Activated naive CD4-positive, alpha-beta T cell treated with anti-CD3 and anti-CD28 coated beads, Interleukin-2, amount 10 ng/mL, durations not matched to agents 7 days and 5 days (primary cell): Measurements from ENCODE around the gene C3orf52.
A peak's percentile ranks its signal among the peaks of the same experiment; 100 is the strongest.

Source experiments
- CTCF ChIA-PET: fragments of 350-600 bp; sonication (Branson Sonifier 250); formaldehyde crosslinking; loops from one replicate; lab custom pipeline; 2021; ENCODE audit warnings: antibody characterized with exemption; lab: Charles Lee
- DNase-seq: peaks from one replicate; pipeline ENCODE4 v3.0.0-alpha.2; 2020
- H3K27ac Mint-ChIP-seq: one replicate; pipeline ENCODE4 v1.8.0; 2021; ENCODE audit warnings: mild to moderate bottlenecking, moderate library complexity, mixed read lengths
- H3K27me3 Mint-ChIP-seq: one replicate; pipeline ENCODE4 v1.8.0; 2021; ENCODE audit warnings: mild to moderate bottlenecking, mixed read lengths
- H3K36me3 Mint-ChIP-seq: one replicate; pipeline ENCODE4 v1.8.0; 2021; ENCODE audit warnings: mixed read lengths
- H3K4me1 Mint-ChIP-seq: one replicate; pipeline ENCODE4 v1.8.0; 2021; ENCODE audit warnings: mixed read lengths
- H3K4me3 Mint-ChIP-seq: one replicate; pipeline ENCODE4 v1.8.0; 2021; ENCODE audit warnings: mild to moderate bottlenecking, moderate library complexity, mixed read lengths
- H3K9me3 Mint-ChIP-seq: one replicate; pipeline ENCODE4 v1.8.0; 2021; ENCODE audit warnings: mixed read lengths

C3orf52 gene

GRCh38 chr3:112092496-112093179 lies 6.4 kb downstream of the C3orf52 start:
- Mint-ChIP-seq H3K36me3 (peaks cover 11% of the 10 kb centered on the region), H3K4me1 (peaks cover 48% of the 10 kb centered on the region), H3K9me3 (no peaks in the 10 kb centered on the region), H3K27me3 (peaks cover 4% of the 10 kb centered on the region), H3K27ac (peak overlapping the region; percentile 29), H3K4me3 (no peak overlapping the region)
- CTCF ChIA-PET: interaction anchor here (0.5 to 2.1 kb wide), 3 partner anchors 19 to 407 kb away, joined by 3 to 5 read pairs (median 4); partner anchors contain the start of gene BTLA
- no peak for DNase-seq

- Mint-ChIP-seq H3K27me3 (peaks cover 4% of the 10 kb centered on the region), H3K9me3 (no peaks in the 10 kb centered on the region), H3K36me3 (peaks cover 11% of the 10 kb centered on the region), H3K4me3 (no peak overlapping the region), H3K27ac (peak overlapping the region; percentile 1), H3K4me1 (peaks cover 42% of the 10 kb centered on the region)
- DNase-seq: no peak
- CTCF ChIA-PET: interaction anchor here (0.5 to 2.1 kb wide), 3 partner anchors 18 to 406 kb away, joined by 3 to 5 read pairs (median 4); partner anchors contain the start of gene BTLA
These were observed 7.0 kb downstream of the C3orf52 start for GRCh38 chr3:112093180-112093522.

GRCh38 chr3:112095731-112096130 lies 9.5 kb downstream of the C3orf52 start:
- CTCF ChIA-PET: no interaction called here
- no peak for DNase-seq
- Mint-ChIP-seq H3K9me3 (no peaks in the 10 kb centered on the region), H3K27ac (no peak overlapping the region), H3K4me1 (peaks cover 23% of the 10 kb centered on the region), H3K27me3 (no peaks in the 10 kb centered on the region), H3K36me3 (peaks cover 14% of the 10 kb centered on the region), H3K4me3 (no peak overlapping the region)

GRCh38 chr3:112096176-112096575 lies 10.0 kb downstream of the C3orf52 start:
- Mint-ChIP-seq H3K36me3 (peaks cover 14% of the 10 kb centered on the region), H3K4me3 (no peak overlapping the region), H3K4me1 (peaks cover 19% of the 10 kb centered on the region), H3K27ac (no peak overlapping the region), H3K9me3 (no peaks in the 10 kb centered on the region), H3K27me3 (no peaks in the 10 kb centered on the region)
- CTCF ChIA-PET: no interaction called here
- no peak for DNase-seq

- Mint-ChIP-seq H3K9me3 (no peaks in the 10 kb centered on the region), H3K4me1 (peaks cover 12% of the 10 kb centered on the region), H3K4me3 (no peak overlapping the region), H3K27me3 (no peaks in the 10 kb centered on the region), H3K36me3 (peaks cover 14% of the 10 kb centered on the region), H3K27ac (no peak overlapping the region)
- DNase-seq: no peak
- CTCF ChIA-PET: interaction anchor here (1.6 kb wide), 1 partner anchor 14 kb away, joined by 8 read pairs; no protein-coding TSS in a partner anchor
These were observed 11.2 kb downstream of the C3orf52 start for GRCh38 chr3:112097378-112097777.

GRCh38 chr3:112101916-112102315 lies 15.7 kb downstream of the C3orf52 start:
- Mint-ChIP-seq H3K9me3 (no peaks in the 10 kb centered on the region), H3K4me3 (no peak overlapping the region), H3K4me1 (no peaks in the 10 kb centered on the region), H3K36me3 (peaks cover 3% of the 10 kb centered on the region), H3K27ac (no peak overlapping the region), H3K27me3 (no peaks in the 10 kb centered on the region)
- no peak for DNase-seq
- CTCF ChIA-PET: no interaction called here

- H3K27ac Mint-ChIP-seq: no peak overlapping the region
- H3K9me3 Mint-ChIP-seq: no peaks in the 10 kb centered on the region
- no peak for DNase-seq
- CTCF ChIA-PET: no interaction called here
- no peaks in the 10 kb centered on the region for H3K27me3 Mint-ChIP-seq
- no peaks in the 10 kb centered on the region for H3K4me1 Mint-ChIP-seq
- no peaks in the 10 kb centered on the region for H3K36me3 Mint-ChIP-seq
- no peak overlapping the region for H3K4me3 Mint-ChIP-seq
These were observed 18.6 kb downstream of the C3orf52 start for GRCh38 chr3:112104774-112105173.

- CTCF ChIA-PET: interaction anchor here (0.6 to 4.0 kb wide), 4 partner anchors 9 to 184 kb away, joined by 3 to 40 read pairs (median 4); partner anchors contain the start of genes GCSAM and SLC9C1
- peaks cover 10% of the 10 kb centered on the region for H3K4me1 Mint-ChIP-seq
- H3K27me3 Mint-ChIP-seq: no peaks in the 10 kb centered on the region
- H3K36me3 Mint-ChIP-seq: no peaks in the 10 kb centered on the region
- H3K4me3 Mint-ChIP-seq: no peak overlapping the region
- H3K9me3 Mint-ChIP-seq: no peaks in the 10 kb centered on the region
- no peak for DNase-seq
- H3K27ac Mint-ChIP-seq: no peak overlapping the region
These were observed 23.1 kb downstream of the C3orf52 start for GRCh38 chr3:112109322-112109721.

- H3K9me3 Mint-ChIP-seq: no peaks in the 10 kb centered on the region
- CTCF ChIA-PET: interaction anchor here (0.6 to 4.0 kb wide), 41 partner anchors 10 to 422 kb away, joined by 3 to 40 read pairs (median 6); partner anchors contain the start of genes CD200, GCSAM and SLC9C1
- H3K4me1 Mint-ChIP-seq: peaks cover 14% of the 10 kb centered on the region
- peaks cover 2% of the 10 kb centered on the region for H3K36me3 Mint-ChIP-seq
- H3K27ac Mint-ChIP-seq: no peak overlapping the region
- no peaks in the 10 kb centered on the region for H3K27me3 Mint-ChIP-seq
- peak; percentile 77 for DNase-seq
- no peak overlapping the region for H3K4me3 Mint-ChIP-seq
These were observed 25.7 kb downstream of the C3orf52 start for GRCh38 chr3:112111785-112112402.

GRCh38 chr3:112114576-112115160 lies 28.5 kb downstream of the C3orf52 start:
- H3K9me3 Mint-ChIP-seq: no peaks in the 10 kb centered on the region
- DNase-seq: no peak
- H3K4me1 Mint-ChIP-seq: peaks cover 37% of the 10 kb centered on the region
- H3K27me3 Mint-ChIP-seq: no peaks in the 10 kb centered on the region
- CTCF ChIA-PET: interaction anchor here (1.3 to 1.9 kb wide), 2 partner anchors 405 to 416 kb away, joined by 3 to 4 read pairs; no protein-coding TSS in a partner anchor
- H3K27ac Mint-ChIP-seq: no peak overlapping the region
- H3K36me3 Mint-ChIP-seq: peaks cover 20% of the 10 kb centered on the region
- H3K4me3 Mint-ChIP-seq: no peak overlapping the region

GRCh38 chr3:112115161-112115739 lies 29.1 kb downstream of the C3orf52 start:
- no peak overlapping the region for H3K4me3 Mint-ChIP-seq
- H3K27ac Mint-ChIP-seq: no peak overlapping the region
- CTCF ChIA-PET: interaction anchor here (0.7 to 1.9 kb wide), 2 partner anchors 11 to 405 kb away, joined by 3 to 4 read pairs; no protein-coding TSS in a partner anchor
- H3K27me3 Mint-ChIP-seq: no peaks in the 10 kb centered on the region
- no peak for DNase-seq
- H3K36me3 Mint-ChIP-seq: peaks cover 22% of the 10 kb centered on the region
- peaks cover 43% of the 10 kb centered on the region for H3K4me1 Mint-ChIP-seq
- H3K9me3 Mint-ChIP-seq: no peaks in the 10 kb centered on the region

- CTCF ChIA-PET: interaction anchor here (0.7 kb wide), 1 partner anchor 10 kb away, joined by 3 read pairs; no protein-coding TSS in a partner anchor
- Mint-ChIP-seq H3K4me3 (no peak overlapping the region), H3K9me3 (no peaks in the 10 kb centered on the region), H3K36me3 (peaks cover 25% of the 10 kb centered on the region), H3K27ac (no peak overlapping the region), H3K27me3 (no peaks in the 10 kb centered on the region), H3K4me1 (peaks cover 48% of the 10 kb centered on the region)
- no peak for DNase-seq
These were observed 29.7 kb downstream of the C3orf52 start for GRCh38 chr3:112115806-112116383.

GRCh38 chr3:112116748-112117186 lies 30.6 kb downstream of the C3orf52 start:
- no peak for DNase-seq
- peaks cover 31% of the 10 kb centered on the region for H3K36me3 Mint-ChIP-seq
- H3K4me3 Mint-ChIP-seq: no peak overlapping the region
- no peak overlapping the region for H3K27ac Mint-ChIP-seq
- CTCF ChIA-PET: interaction anchor here (1.2 to 1.5 kb wide), 2 partner anchors 21 to 177 kb away, joined by 3 to 6 read pairs; partner anchors contain the start of gene SLC9C1
- H3K9me3 Mint-ChIP-seq: no peaks in the 10 kb centered on the region
- peaks cover 55% of the 10 kb centered on the region for H3K4me1 Mint-ChIP-seq
- no peaks in the 10 kb centered on the region for H3K27me3 Mint-ChIP-seq
